Subcutaneous adipose tissue (tissue), 4 donors: Measurements from ENCODE around the gene SEMA3F. TPM values are rescaled to one million over a fixed set of nuclear protein-coding genes. Genes with fewer than 3 reads are reported as not detected.

Source experiments
- total RNA-seq, 4 donors: library from RNA; depleted of rRNA; stranded (reverse); fragments of >200 nt; gene quantifications; one replicate each; pipeline ENCODE4 v1.1.0, GENCODE V29; 2016
- TF ChIP-seq, protein P1 (sequence below): fragments of 450-650 bp; IDR thresholded peaks from one replicate; pipeline ENCODE4 v1.5.1; 2016; ENCODE audit warnings: low read depth, mild to moderate bottlenecking, control low read depth, antibody characterized with exemption, moderate library complexity

The SEMA3F gene
- total RNA-seq, 4 donors from 2014 or later: 4.6 to 32.8 (median 11.5) TPM

DNA sequence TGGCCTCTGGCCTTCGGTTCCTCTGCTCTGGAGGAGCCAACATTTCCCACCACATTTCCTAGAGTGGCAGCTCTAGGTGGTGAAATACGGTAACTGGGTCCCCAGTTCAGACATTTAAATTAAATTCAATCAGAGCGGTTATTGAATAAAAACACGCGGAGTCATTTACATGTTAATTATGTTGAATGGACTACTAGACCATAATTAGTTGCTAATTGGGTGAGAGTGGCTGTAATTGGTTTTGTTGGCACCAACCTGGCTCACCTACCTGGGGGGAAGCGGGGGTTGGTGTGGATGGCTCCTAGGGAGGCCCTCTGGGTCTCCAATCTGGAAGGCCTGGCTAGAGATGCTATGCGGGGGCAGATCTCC lies 12.7 kb downstream of the SEMA3F start:
- TF ChIP-seq, protein P1, sequence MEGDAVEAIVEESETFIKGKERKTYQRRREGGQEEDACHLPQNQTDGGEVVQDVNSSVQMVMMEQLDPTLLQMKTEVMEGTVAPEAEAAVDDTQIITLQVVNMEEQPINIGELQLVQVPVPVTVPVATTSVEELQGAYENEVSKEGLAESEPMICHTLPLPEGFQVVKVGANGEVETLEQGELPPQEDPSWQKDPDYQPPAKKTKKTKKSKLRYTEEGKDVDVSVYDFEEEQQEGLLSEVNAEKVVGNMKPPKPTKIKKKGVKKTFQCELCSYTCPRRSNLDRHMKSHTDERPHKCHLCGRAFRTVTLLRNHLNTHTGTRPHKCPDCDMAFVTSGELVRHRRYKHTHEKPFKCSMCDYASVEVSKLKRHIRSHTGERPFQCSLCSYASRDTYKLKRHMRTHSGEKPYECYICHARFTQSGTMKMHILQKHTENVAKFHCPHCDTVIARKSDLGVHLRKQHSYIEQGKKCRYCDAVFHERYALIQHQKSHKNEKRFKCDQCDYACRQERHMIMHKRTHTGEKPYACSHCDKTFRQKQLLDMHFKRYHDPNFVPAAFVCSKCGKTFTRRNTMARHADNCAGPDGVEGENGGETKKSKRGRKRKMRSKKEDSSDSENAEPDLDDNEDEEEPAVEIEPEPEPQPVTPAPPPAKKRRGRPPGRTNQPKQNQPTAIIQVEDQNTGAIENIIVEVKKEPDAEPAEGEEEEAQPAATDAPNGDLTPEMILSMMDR: no peak

DNA sequence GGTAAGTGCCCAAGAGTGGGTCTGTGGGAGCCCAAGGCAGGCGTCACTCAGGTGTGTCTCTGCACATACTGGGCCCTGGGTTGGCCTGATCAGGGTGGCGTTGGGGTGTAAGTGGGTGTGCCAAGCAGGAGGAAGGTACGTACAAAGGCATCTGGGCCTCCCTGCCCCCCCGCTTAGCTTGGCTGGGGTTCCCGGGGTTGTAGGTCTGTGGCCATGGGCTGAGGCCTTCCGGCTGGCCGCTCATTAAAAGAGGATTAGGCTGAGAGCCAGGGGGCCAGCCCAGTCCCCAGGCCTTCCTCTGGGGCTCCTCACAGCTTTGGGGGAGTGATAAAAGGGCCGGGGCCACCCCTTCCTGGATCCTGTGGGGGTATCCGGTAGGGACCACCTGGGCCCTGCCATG lies 13.3 kb downstream of the SEMA3F start:
- TF ChIP-seq, protein P1: no peak

DNA sequence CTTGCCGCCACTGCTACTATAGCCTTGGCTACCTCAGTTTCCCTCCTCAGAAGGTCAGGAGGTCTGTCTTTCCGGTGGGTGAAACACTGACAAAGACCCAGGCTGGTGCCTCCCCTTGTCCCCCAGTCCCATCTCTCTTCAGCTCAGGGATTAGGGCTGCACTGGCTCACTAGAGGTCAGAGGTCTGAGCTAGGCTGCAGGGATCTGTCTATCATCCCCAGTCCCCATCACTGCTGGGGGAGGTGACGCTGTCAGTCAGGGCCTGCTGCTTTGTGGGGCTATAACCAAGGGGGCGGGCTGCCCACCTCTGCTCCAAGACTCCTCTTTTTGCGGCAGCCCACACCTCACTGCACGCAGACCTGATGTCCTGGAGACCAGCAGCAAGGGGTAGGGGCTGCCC lies 13.7 kb downstream of the SEMA3F start:
- TF ChIP-seq, protein P1: no peak

DNA sequence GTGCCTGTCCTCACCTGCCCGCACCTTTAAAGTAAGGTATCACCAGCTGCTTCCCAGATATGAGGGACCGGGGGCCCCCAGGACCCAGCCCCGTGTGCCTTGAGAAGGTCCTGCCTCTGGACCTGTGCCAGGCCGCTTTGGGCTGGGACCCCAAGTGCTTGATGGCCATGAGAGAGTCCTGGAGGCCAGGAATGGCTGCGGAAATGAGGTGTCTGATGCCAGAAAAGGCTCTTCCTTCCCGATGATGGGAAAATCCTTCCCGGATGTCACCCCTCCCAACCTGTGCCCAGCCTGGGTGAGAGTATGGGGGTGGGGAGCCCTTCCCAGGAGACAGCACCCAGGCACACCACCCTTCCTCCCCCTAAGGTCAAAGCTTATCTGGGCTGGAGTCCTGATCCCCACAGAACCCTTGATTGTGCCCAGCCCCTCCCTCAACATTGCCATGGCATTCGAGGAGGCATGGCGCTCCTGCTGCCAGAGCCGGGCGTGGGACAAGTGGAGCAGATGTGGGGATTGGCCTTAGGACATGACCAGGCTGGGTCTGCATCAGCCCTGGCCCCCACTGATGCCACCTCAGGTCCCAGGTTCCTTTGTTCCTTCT lies 14.2 kb downstream of the SEMA3F start:
- TF ChIP-seq, protein P1: no peak

DNA sequence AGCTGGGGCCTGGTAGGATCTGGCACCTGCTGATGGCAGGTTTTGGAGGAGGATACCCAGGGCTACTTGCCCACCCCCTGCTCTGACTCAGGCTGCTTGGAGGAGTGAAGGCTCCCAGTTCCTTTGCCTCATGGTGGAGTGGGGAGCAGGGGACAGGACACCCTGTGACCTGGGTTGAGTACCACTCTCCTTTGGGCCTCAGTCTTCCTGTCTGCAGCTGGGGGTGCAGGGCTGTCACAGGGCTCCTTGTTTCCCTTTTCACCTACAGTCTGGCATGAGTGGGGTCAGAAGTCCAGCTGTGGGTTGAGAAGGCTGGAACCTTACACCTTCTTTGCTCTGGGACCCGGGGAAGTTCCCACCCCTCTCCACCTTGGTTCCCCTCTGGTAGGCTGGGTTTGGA lies 14.7 kb downstream of the SEMA3F start:
- TF ChIP-seq, protein P1: no peak

DNA sequence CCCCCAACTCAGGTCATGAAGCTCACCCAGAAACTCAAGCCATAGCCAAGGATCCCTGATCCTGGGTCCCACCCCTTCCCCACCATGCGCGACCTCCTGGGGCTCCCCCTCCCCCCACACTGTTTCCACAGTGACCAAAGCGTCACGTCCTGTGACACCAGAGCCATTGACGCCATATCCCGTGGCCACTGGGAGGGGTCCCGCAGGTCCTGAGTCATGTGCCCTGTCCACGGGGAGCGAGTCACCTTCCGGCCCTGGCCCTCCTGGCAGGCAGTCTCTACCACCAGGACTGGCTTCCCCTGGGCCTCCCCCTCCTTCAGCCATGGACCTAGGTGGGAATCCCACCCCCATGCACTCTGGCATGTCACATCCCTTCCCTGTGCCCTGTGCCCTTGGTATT lies 15.6 kb downstream of the SEMA3F start:
- TF ChIP-seq, protein P1: no peak

DNA sequence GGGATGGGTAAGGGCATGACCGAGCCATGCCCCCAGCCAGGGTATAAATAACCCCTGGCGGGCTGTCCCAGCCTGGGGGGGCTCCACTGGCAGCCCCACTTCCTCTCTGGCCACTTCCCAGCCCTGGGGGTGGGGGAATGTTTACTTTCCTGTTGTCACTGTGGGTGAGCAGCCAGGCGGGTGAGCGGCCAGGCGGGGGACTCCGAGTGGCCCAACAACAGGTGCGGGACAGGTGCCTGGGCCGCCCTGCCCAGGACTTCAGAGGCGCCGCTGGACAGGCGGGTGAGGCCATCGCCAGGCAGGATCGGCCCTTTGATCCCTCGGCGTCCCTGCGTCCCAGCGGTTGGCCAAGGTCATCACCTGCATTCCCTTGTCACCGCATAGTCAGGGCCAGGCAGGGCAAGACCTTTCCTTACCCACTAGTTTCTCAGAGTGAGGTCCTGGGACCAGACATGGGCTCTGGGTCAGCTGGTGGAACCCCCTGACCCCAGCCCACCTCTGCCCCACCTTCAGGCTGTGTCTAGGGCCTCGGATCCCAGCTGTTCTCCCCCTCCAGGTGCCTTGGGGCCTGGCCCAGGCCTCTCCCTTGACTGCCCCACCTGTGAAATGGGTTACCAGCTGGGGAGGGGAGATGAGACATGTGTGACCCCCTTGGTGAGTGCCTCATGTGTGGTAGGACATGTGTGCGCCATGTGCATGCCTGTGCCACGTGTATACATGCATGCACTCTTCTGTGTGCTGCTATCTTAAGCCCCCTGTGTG lies 16.6 kb downstream of the SEMA3F start:
- TF ChIP-seq, protein P1: no peak
